PFSK-1 (cell line): ENCODE measurements around the gene JAKMIP1.

Experiments
- FOXP2 ChIP-seq: optimal IDR thresholded peaks from 2 replicates; pipeline ENCODE3; 2011; ENCODE audit warnings: borderline replicate concordance, control low read depth, inconsistent platforms; ENCODE audit not compliant: insufficient read depth; ENCODE audit errors: extremely low read length, extremely low read depth
- POLR2AphosphoS5 ChIP-seq: IDR thresholded peaks from 2 replicates; pipeline ENCODE4 v1.6.1; 2012; ENCODE audit warnings: low read depth, mild to moderate bottlenecking, control low read depth, low read length, moderate library complexity
- REST ChIP-seq, 2 experiments: IDR thresholded peaks; 2 replicates each; pipeline versions ENCODE4 v1.6.1 to v1.8.0; 2011 to 2012; ENCODE audit warnings: low read depth in 2 of 2, low read length in 2 of 2, control low read depth in 1 of 2, inconsistent platforms in 1 of 2, mild to moderate bottlenecking in 1 of 2, moderate library complexity in 1 of 2; ENCODE audit not compliant: insufficient read depth in 1 of 2
- SIN3A ChIP-seq: IDR thresholded peaks from 2 replicates; pipeline ENCODE4 v1.6.1; 2012; ENCODE audit warnings: mild to moderate bottlenecking, low read length, moderate library complexity, borderline replicate concordance; ENCODE audit not compliant: insufficient read depth
- TAF1 ChIP-seq: IDR thresholded peaks from 2 replicates; pipeline ENCODE4 v1.6.1; 2012; ENCODE audit warnings: low read length, control low read depth, borderline replicate concordance; ENCODE audit not compliant: insufficient read depth

Gene JAKMIP1

DNA sequence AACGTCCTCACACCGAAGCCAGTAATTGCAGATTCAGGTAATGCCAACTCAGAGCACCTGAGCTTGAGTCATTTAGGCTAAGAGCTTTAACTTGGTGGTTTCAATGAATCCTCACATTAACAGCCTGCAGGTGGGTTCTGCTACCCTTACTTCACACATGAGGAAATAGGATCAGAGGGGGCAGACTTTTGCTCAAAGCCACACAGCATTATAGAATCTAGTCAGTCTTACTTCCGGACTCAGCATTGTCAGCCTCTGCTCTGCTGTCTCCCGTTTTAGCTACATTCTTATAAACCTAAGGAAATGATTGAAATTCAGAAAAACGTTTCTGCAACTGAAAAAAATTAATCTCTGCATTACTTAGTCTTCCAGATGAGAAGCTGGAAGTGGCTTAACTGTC lies 188.1 kb downstream of the JAKMIP1 start:
- TF ChIP-seq SIN3A (no peak), TAF1 (no peak), POLR2AphosphoS5 (no peak), REST (IDR thresholded peaks at IDR 0.05; ENCODE audit: insufficient read depth in 1 of 2, low read depth in 2 of 2, low read length in 2 of 2) (no peak)

DNA sequence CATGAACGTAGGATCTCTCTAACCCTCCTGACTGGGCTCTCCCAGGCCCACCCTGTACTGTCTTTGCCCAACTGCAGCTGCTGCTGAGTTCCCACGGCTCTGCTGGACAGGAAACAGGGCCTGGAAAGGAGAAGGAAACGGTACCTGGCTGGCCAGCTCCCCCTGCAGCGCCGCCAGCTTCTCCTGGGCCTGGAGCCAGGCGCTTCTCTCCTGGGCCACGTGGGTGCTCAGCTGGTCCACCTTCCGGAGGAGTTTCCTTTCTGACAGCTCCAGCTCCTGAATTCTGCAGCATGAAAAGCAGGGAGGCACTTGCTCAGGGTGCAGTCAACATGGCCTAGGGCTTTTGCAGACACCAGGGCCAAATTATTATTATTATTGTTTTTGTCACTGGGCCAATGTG lies 188.7 kb downstream of the JAKMIP1 start:
- TF ChIP-seq REST (IDR thresholded peaks at IDR 0.05; ENCODE audit: insufficient read depth in 1 of 2, low read depth in 2 of 2, low read length in 2 of 2) (0 out of 4 replicates have a peak, but pooled peaks of 1 of the 2 experiments have one; percentile 24), SIN3A (no peak)

DNA sequence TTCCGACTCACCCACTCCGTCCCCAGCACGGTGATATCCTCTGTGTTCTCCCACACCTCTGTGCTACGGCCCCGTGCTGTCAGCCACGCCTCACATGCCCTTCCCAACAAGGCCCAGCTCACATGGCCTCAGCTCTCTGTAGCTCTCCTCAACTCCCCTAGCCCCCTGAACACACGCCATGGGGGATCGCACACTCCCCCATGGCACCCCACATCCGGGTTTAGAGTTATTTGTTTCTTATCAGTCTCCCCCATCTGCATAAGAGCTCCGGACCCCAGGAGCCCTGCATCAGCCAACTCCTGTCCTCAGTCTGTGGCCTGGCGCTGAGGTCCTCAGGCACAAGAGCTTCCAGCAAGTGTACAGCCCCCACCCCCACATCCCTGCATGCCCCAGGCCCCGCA lies 189.1 kb downstream of the JAKMIP1 start:
- TF ChIP-seq SIN3A = no peak
- TF ChIP-seq TAF1 = no peak
- TF ChIP-seq FOXP2 = no peak
- TF ChIP-seq POLR2AphosphoS5 = no peak
- no peak for TF ChIP-seq REST (IDR thresholded peaks at IDR 0.05; ENCODE audit: insufficient read depth in 1 of 2, low read depth in 2 of 2, low read length in 2 of 2)

GRCh38 chr4:6010789-6011188 lies 189.6 kb downstream of the JAKMIP1 start:
- TF ChIP-seq FOXP2 = no peak
- no peak for TF ChIP-seq SIN3A
- no peak for TF ChIP-seq TAF1
- TF ChIP-seq POLR2AphosphoS5 = no peak
- no peak for TF ChIP-seq REST (IDR thresholded peaks at IDR 0.05; ENCODE audit: insufficient read depth in 1 of 2, low read depth in 2 of 2, low read length in 2 of 2)

GRCh38 chr4:6009452-6009851 lies 190.9 kb downstream of the JAKMIP1 start:
- TF ChIP-seq SIN3A (no peak), TAF1 (no peak), FOXP2 (no peak), REST (IDR thresholded peaks at IDR 0.05; ENCODE audit: insufficient read depth in 1 of 2, low read depth in 2 of 2, low read length in 2 of 2) (no peak), POLR2AphosphoS5 (no peak)
